HepG2 (cell line): Measurements from ENCODE around the gene LZTS2. TPM values are rescaled to one million over a fixed set of nuclear protein-coding genes. Genes with fewer than 3 reads are reported as not detected.

ENCODE experiments used
- ATAC-seq: fragments of 200-7000 bp; cut with Tn5 transposase; 3 replicates; pipeline ENCODE4 v1.9.1; 2020; ENCODE audit warnings: mild to moderate bottlenecking, moderate library complexity
- BruUV-seq: library from RNA; stranded (reverse); fragments of 400-500 nt; replicated peaks from 2 replicates; lab custom pipeline; 2021; lab: Mats Ljungman, UMichigan
- CTCF ChIA-PET: fragments of 300-600 bp; formaldehyde crosslinking; extraction: SDS; loops from one replicate; lab custom pipeline; 2021; ENCODE audit warnings: low total read pairs, inconsistent platforms, low intra/inter-chr PET ratio; lab: Yijun Ruan, JAX
- POLR2A ChIA-PET: fragments of 350-600 bp; sonication (Branson Sonifier 250); formaldehyde crosslinking; loops from one replicate; lab custom pipeline; 2020; ENCODE audit warnings: antibody characterized with exemption, inconsistent platforms; lab: Yijun Ruan, JAX
- DNase-seq: peaks from one replicate; pipeline ENCODE4 v3.0.0-alpha.2; 2015; ENCODE audit warnings: low spot score
- FAIRE-seq: peaks from 3 replicates; lab custom pipeline; 2011; peaks lifted over from hg19 to GRCh38; lab: Jason Lieb, UNC
- H2AFZ ChIP-seq: one replicate; pipeline ENCODE4 v1.6.1; 2011; ENCODE audit warnings: low read length, inconsistent platforms
- H3K27ac ChIP-seq: fragments of 300-600 bp; 3 replicates; pipeline ENCODE4 v1.8.0; 2011; ENCODE audit warnings: mixed run types, mild to moderate bottlenecking, mixed read lengths, low read length, inconsistent platforms; ENCODE audit not compliant: insufficient read depth; ENCODE audit errors: extremely low read length
- H3K27me3 ChIP-seq, 2 experiments: fragments of 200-600 bp in 1 of 2; 2 replicates in 1 of 2; 3 replicates in 1 of 2; pipeline versions ENCODE4 v1.6.0 to v1.8.0; 2011; ENCODE audit warnings: low read length in 2 of 2, mild to moderate bottlenecking in 2 of 2, moderate library complexity in 2 of 2, inconsistent platforms in 1 of 2; ENCODE audit not compliant: insufficient read depth in 2 of 2, control insufficient read depth in 1 of 2
- H3K36me3 ChIP-seq, 2 experiments: fragments of 200-600 bp in 1 of 2; replicated peaks in 1 of 2; 2 replicates in 1 of 2; 3 replicates in 1 of 2; pipeline versions ENCODE4 v1.5.1 to v1.8.0; 2011; ENCODE audit warnings: low read length in 2 of 2, inconsistent platforms in 1 of 2; ENCODE audit not compliant: insufficient read depth in 2 of 2, control insufficient read depth in 1 of 2
- H3K4me1 ChIP-seq: 2 replicates; pipeline ENCODE4 v1.5.1; 2012; ENCODE audit warnings: low read length, inconsistent platforms; ENCODE audit not compliant: insufficient read depth
- H3K4me2 ChIP-seq: 2 replicates; pipeline ENCODE4 v1.6.0; 2011; ENCODE audit warnings: low read depth, low read length, inconsistent platforms
- H3K4me3 ChIP-seq, 3 experiments: fragments of 200-600 bp in 1 of 3; sonication (generic), shearing (Covaris generic) in 1 of 3; replicated peaks in 1 of 3; 2 replicates each; pipeline ENCODE4 v1.5.1; 2011 to 2016; ENCODE audit warnings: low read length in 3 of 3, inconsistent platforms in 2 of 3, low read depth in 2 of 3, mild to moderate bottlenecking in 2 of 3, control low read depth in 1 of 3, mixed read lengths in 1 of 3; ENCODE audit not compliant: insufficient read depth in 1 of 3
- H3K79me2 ChIP-seq: one replicate; pipeline ENCODE4 v1.6.1; 2011; ENCODE audit warnings: low read length, inconsistent platforms; ENCODE audit not compliant: insufficient read depth
- H3K9ac ChIP-seq: 2 replicates; pipeline ENCODE4 v1.6.0; 2011; ENCODE audit warnings: mild to moderate bottlenecking, low read depth, low read length, inconsistent platforms; ENCODE audit not compliant: insufficient read depth
- H3K9me3 ChIP-seq: 2 replicates; pipeline ENCODE4 v1.5.1; 2012; ENCODE audit warnings: mild to moderate bottlenecking, low read length
- H4K20me1 ChIP-seq: 2 replicates; pipeline ENCODE4 v1.6.0; 2011; ENCODE audit warnings: inconsistent platforms, mild to moderate bottlenecking, low read length, moderate library complexity; ENCODE audit not compliant: insufficient read depth
- AGO1 ChIP-seq: fragments of 200-400 bp; formaldehyde crosslinking; IDR thresholded peaks from 2 replicates; pipeline ENCODE4 v1.6.1; 2017; ENCODE audit warnings: mild to moderate bottlenecking, low read depth, low read length, moderate library complexity; ENCODE audit not compliant: poor library complexity, severe bottlenecking
- CBX5 ChIP-seq: sonication (generic); formaldehyde crosslinking; IDR thresholded peaks from 2 replicates; pipeline ENCODE4 v1.4.0; 2020; ENCODE audit warnings: missing genetic modification reagents, borderline replicate concordance
- IRX3 ChIP-seq: sonication (generic); formaldehyde crosslinking; IDR thresholded peaks from 2 replicates; pipeline ENCODE4 v1.8.1; 2023; ENCODE audit warnings: mild to moderate bottlenecking, low read depth, missing genetic modification reagents, borderline replicate concordance
- JUND ChIP-seq: sonication (generic); formaldehyde crosslinking; IDR thresholded peaks from 2 replicates; pipeline ENCODE4 v1.8.0; 2022; ENCODE audit warnings: mild to moderate bottlenecking, missing genetic modification reagents
- KDM6A ChIP-seq: IDR thresholded peaks from 2 replicates; pipeline ENCODE4 v1.6.1; 2016; ENCODE audit warnings: low read depth
- RFX1 ChIP-seq: fragments of 450-650 bp; IDR thresholded peaks from 2 replicates; pipeline ENCODE4 v1.6.1; 2017
- SIN3B ChIP-seq: fragments of 150-350 bp; IDR thresholded peaks from 2 replicates; pipeline ENCODE4 v1.6.1; 2014; ENCODE audit warnings: low read length
- ZNF431 ChIP-seq: sonication (generic); formaldehyde crosslinking; IDR thresholded peaks from 2 replicates; pipeline ENCODE4 v1.9.0; 2022; ENCODE audit warnings: missing genetic modification reagents, low read depth, mild to moderate bottlenecking, borderline replicate concordance
- ZNF546 ChIP-seq: sonication (generic); formaldehyde crosslinking; conservative IDR thresholded peaks from 2 replicates; pipeline ENCODE4 v1.8.1; 2023; ENCODE audit warnings: mild to moderate bottlenecking, missing genetic modification reagents
- ZNF562 ChIP-seq: sonication (generic); formaldehyde crosslinking; IDR thresholded peaks from 2 replicates; pipeline ENCODE4 v1.8.0; 2022; ENCODE audit warnings: missing genetic modification reagents, borderline replicate concordance
- ZNF75D ChIP-seq: sonication (generic); formaldehyde crosslinking; IDR thresholded peaks from 2 replicates; pipeline ENCODE4 v1.8.1; 2023; ENCODE audit warnings: missing genetic modification reagents, mild to moderate bottlenecking, borderline replicate concordance
- ZSCAN30 ChIP-seq: sonication (generic); formaldehyde crosslinking; IDR thresholded peaks from 2 replicates; pipeline ENCODE4 v1.5.0; 2020; ENCODE audit warnings: mild to moderate bottlenecking, missing genetic modification reagents
- WGBS: methylation state at CpG from one replicate; pipeline ENCODE4 v1.1.6; 2017; ENCODE audit warnings: low lambda C conversion rate; 5-methylcytosine and 5-hydroxymethylcytosine counted together
- in situ Hi-C: cut with HindIII; loops from 2 replicates; pipeline ENCODE4 v1.10.0; 2017; ENCODE audit warnings: low pct_unique_long_range_greater_than_20kb; ENCODE audit not compliant: extremely low pct_ligation_motif_present
- intact Hi-C: fragments of 100-400 bp; cut with micrococcal nuclease; formaldehyde crosslinking; loops from one replicate; pipeline ENCODE4 v1.10.0; 2022; ENCODE audit not compliant: unreplicated experiment
- polyA plus RNA-seq, 8 experiments: library from polyadenylated mRNA; depleted of rRNA in 3 of 8; stranded (reverse) in 7 of 8; unstranded in 1 of 8; fragments of >200 nt; fragmentation: Illumina TruSeq in 4 of 8; extraction: Trizol in 4 of 8; gene quantifications; 2 replicates each; pipeline versions ENCODE4 v1.2.1 to v1.2.3, GENCODE V29; 2011 to 2016; ENCODE audit warnings: low read depth in 4 of 8, missing spikeins in 1 of 8, mixed read lengths in 1 of 8; ENCODE audit not compliant: insufficient read depth in 1 of 8
- total RNA-seq, 5 experiments: library from RNA; depleted of rRNA; stranded (reverse); fragments of >200 nt; fragmentation: Illumina TruSeq; extraction: Trizol; gene quantifications; 2 replicates each; pipeline ENCODE4 v1.2.3, GENCODE V29; 2016; ENCODE audit warnings: low read depth in 1 of 5
- TF ChIP-seq, protein P1 (sequence below): IDR thresholded peaks from 2 replicates; pipeline ENCODE4 v1.6.1; 2016; ENCODE audit warnings: missing genetic modification reagents, missing compliant biosample characterization
- TF ChIP-seq, protein P2 (sequence below): sonication (generic); formaldehyde crosslinking; IDR thresholded peaks from 2 replicates; pipeline ENCODE4 v1.8.1; 2023; ENCODE audit warnings: mild to moderate bottlenecking, moderate library complexity, missing genetic modification reagents
- TF ChIP-seq, protein P3 (sequence below): sonication (generic); formaldehyde crosslinking; IDR thresholded peaks from 2 replicates; pipeline ENCODE4 v1.4.0; 2020; ENCODE audit warnings: missing genetic modification reagents

Gene LZTS2
- total and polyA plus RNA-seq, 2 of the 13 experiments (the other 11 are each of a cell fraction or from before 2014, with no cell fraction given): 43.6 to 65.6 TPM

DNA sequence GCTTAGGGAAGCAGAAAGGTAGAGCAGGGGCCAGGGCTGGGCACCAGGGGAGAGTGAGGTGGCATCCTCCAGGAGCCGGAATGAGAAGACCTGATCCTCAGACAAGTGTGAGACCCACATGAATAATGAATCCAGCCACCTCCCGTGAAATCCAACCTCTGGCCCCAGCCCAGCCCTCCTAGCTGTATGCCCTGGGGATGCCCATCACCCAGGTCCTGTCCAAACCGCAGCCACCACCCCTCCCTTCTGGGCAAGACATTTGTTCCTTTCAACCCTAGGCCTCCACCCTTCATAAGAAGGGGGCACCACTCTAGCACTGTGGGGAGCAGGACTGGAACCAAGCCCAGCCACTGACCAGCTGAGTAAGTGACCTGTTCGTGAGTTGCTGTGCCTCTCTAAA lies 21.6 kb downstream of the LZTS2 start:
- BruUV-seq: no TSS peak
- WGBS: 8% methylated on average over 4 of the region's 4 CpGs

DNA sequence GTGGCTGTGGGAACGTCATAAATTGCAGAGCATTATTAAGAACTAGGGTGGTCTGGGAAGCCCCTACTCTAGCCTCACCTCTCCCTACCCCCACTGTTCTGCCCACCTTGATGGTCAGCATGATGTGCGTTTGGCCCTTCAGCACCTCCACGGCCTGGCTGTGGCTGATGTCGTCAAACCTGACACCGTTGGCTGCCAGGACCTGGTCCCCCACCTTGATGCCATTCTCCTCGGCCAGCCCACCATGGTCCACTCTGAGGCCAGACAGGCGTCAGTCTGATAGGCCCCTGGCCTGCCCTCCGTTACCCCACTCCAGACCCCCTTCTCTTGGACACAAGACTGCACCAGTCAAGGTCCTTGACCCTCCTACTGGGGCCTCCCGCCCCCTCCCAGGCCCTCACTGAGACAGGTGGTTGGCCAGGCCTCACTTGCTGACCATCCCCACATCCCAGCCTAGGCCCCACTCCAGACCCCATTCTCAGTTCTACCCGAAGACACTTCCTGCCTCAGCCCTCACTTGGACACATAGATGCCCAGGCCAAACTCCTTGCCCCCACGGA lies 22.2 kb downstream of the LZTS2 start:
- peaks cover 1 to 13% of the 10 kb centered on the region in 2 experiments; a peak in 2 of 5 replicates for H3K27me3 ChIP-seq
- intact Hi-C loops: no loop called here
- no peak for DNase-seq
- no peaks in the 10 kb centered on the region for H3K36me3 ChIP-seq
- ChIA-PET CTCF (no interaction called here), POLR2A (no interaction called here)
- in situ Hi-C loops: no loop called here
- H4K20me1 ChIP-seq: no peaks in the 10 kb centered on the region
- no peaks in the 10 kb centered on the region for H3K9me3 ChIP-seq
- no peak overlapping the region for H3K27ac ChIP-seq
- peaks cover 18% of the 10 kb centered on the region for H3K4me1 ChIP-seq
- no peak for ATAC-seq
- BruUV-seq: no TSS peak
- 36% methylated on average over 6 of the region's 11 CpGs for WGBS
- H3K9ac ChIP-seq: no peak overlapping the region
- H3K4me2 ChIP-seq: no peak overlapping the region
- H2AFZ ChIP-seq: no peak overlapping the region
- H3K4me3 ChIP-seq: no peak overlapping the region
- no peaks in the 10 kb centered on the region for H3K79me2 ChIP-seq
- FAIRE-seq: no peak
- TF ChIP-seq CBX5 (CRISPR knock-in tag) (no peak), KDM6A (CRISPR knock-in tag) (no peak), ZNF75D (CRISPR knock-in tag) (no peak), AGO1 (no peak), SIN3B (no peak), ZNF546 (CRISPR knock-in tag) (no peak), ZNF431 (no peak), ZNF562 (CRISPR knock-in tag) (no peak), ZSCAN30 (no peak), JUND (CRISPR knock-in tag) (no peak)
- TF ChIP-seq, protein P1, sequence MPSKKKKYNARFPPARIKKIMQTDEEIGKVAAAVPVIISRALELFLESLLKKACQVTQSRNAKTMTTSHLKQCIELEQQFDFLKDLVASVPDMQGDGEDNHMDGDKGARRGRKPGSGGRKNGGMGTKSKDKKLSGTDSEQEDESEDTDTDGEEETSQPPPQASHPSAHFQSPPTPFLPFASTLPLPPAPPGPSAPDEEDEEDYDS: no peak
- TF ChIP-seq, protein P2, sequence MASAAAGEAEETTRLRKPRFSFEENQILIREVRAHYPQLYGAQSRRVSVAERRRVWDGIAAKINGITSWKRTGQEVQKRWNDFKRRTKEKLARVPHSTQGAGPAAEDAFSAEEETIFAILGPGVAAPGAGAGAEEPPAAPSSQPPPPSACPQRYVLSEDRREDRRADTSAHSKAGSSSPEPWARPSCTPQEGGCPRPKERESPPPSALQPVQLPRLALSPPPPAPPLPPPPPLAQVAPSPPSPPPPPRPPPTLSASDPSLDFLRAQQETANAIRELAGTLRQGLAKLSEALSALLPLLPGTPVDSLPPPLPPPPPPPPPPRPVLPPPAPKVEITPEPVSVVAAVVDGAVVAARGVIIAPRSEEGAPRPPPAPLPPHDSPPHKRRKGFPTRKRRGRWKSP (CRISPR knock-in tag): no peak
- TF ChIP-seq, protein P3, sequence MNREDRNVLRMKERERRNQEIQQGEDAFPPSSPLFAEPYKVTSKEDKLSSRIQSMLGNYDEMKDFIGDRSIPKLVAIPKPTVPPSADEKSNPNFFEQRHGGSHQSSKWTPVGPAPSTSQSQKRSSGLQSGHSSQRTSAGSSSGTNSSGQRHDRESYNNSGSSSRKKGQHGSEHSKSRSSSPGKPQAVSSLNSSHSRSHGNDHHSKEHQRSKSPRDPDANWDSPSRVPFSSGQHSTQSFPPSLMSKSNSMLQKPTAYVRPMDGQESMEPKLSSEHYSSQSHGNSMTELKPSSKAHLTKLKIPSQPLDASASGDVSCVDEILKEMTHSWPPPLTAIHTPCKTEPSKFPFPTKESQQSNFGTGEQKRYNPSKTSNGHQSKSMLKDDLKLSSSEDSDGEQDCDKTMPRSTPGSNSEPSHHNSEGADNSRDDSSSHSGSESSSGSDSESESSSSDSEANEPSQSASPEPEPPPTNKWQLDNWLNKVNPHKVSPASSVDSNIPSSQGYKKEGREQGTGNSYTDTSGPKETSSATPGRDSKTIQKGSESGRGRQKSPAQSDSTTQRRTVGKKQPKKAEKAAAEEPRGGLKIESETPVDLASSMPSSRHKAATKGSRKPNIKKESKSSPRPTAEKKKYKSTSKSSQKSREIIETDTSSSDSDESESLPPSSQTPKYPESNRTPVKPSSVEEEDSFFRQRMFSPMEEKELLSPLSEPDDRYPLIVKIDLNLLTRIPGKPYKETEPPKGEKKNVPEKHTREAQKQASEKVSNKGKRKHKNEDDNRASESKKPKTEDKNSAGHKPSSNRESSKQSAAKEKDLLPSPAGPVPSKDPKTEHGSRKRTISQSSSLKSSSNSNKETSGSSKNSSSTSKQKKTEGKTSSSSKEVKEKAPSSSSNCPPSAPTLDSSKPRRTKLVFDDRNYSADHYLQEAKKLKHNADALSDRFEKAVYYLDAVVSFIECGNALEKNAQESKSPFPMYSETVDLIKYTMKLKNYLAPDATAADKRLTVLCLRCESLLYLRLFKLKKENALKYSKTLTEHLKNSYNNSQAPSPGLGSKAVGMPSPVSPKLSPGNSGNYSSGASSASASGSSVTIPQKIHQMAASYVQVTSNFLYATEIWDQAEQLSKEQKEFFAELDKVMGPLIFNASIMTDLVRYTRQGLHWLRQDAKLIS (CRISPR knock-in tag): no peak

More for the DNA sequence above, 21.6 kb downstream of the LZTS2 start:
- FAIRE-seq (no peak), DNase-seq (no peak), ATAC-seq (no peak)
- no peak overlapping the region for H2AFZ ChIP-seq
- no peak overlapping the region for H3K4me3 ChIP-seq
- no peak overlapping the region for H3K4me2 ChIP-seq
- in situ Hi-C loops (no loop called here), intact Hi-C loops (no loop called here)
- peaks cover 1 to 13% of the 10 kb centered on the region in 2 experiments; a peak in 2 of 5 replicates for H3K27me3 ChIP-seq
- POLR2A ChIA-PET: no interaction called here
- no peak overlapping the region for H3K9ac ChIP-seq
- CTCF ChIA-PET: no interaction called here
- H3K36me3 ChIP-seq: no peaks in the 10 kb centered on the region
- TF ChIP-seq RFX1 (no peak), IRX3 (CRISPR knock-in tag) (no peak)
- no peaks in the 10 kb centered on the region for H3K9me3 ChIP-seq
- H3K79me2 ChIP-seq: no peaks in the 10 kb centered on the region
- no peaks in the 10 kb centered on the region for H4K20me1 ChIP-seq
- peaks cover 18% of the 10 kb centered on the region for H3K4me1 ChIP-seq
- H3K27ac ChIP-seq: no peak overlapping the region
